H1 (cell line): ENCODE data around the gene SLC35F1. TPM values are rescaled to one million over a fixed set of nuclear protein-coding genes. Genes with fewer than 3 reads are reported as not detected.

Source experiments
- ATF3 ChIP-seq: IDR thresholded peaks from 2 replicates; pipeline ENCODE4 v1.6.1; 2011; ENCODE audit warnings: low read depth, mild to moderate bottlenecking, low read length; ENCODE audit not compliant: insufficient read depth
- ZNF274 ChIP-seq: IDR thresholded peaks from 2 replicates; pipeline ENCODE4 v1.7.0; 2012; ENCODE audit warnings: low read length, borderline replicate concordance; ENCODE audit errors: extremely low read depth
- polyA plus RNA-seq, 7 experiments: library from polyadenylated mRNA; depleted of rRNA in 3 of 7; stranded (reverse) in 5 of 7; unstranded in 2 of 7; fragments of >200 nt in 5 of 7; fragments of 200-250 nt in 2 of 7; gene quantifications; 1 replicate in 5 of 7; 2 replicates in 1 of 7; 4 replicates in 1 of 7; pipeline versions ENCODE4 v1.2.1 to v1.2.3, GENCODE V29; 2011 to 2013; ENCODE audit warnings: missing spikeins in 2 of 7, mixed read lengths in 2 of 7
- total RNA-seq: library from RNA; stranded (reverse); fragmentation: NEBNext Ultra II Directional; extraction: Animal tissue kit (Norgen Biotek cat#: 25700); gene quantifications from 2 replicates; pipeline ENCODE4 v1.2.1, GENCODE V29; 2021

The SLC35F1 gene
- total and polyA plus RNA-seq, 2 of the 8 experiments (the other 6 are each of a cell fraction or from before 2014, with no cell fraction given), result 7.0 to 10.0 TPM

GRCh38 chr6:118188561-118188960 lies 281.5 kb downstream of the SLC35F1 start (continued):
- no peak for TF ChIP-seq ZNF274
- TF ChIP-seq ATF3, result no peak
